ENCODE data around the gene CCNJ.
"Not testable (repeated sequence)": the region's sequence is repeated elsewhere in the genome, so short reads cannot be mapped to it uniquely, and the experiment has no call there.

Gene CCNJ

DNA sequence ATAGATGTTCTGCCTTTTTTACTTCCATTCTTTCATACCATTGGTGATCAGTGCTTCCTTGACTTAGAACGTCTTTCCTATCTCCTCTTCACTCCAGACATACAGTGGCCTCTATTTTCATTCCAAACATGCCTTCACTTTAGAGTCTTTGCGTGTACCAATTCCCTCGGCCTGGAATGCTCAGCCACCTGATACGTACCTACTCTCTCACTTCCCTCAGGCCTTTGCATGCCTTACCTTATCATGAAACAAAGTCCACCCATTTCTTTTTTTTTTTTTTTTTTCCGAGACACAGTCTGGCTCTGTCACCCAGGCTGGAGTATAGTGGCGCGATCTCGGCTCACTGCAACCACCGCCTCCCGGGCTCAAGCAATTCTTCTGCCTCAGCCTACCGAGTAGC, 2.2 kb upstream of the CCNJ start:
- Histone ChIP-seq H3K4me3 (no peak overlapping the region), H3K36me3 (replicated peaks) (no peaks in the 10 kb centered on the region), H3K9me3 (no peaks in the 10 kb centered on the region), H3K27me3 (ENCODE audit: low read depth) (no peaks in the 10 kb centered on the region; the same call in 1 of the 2 replicates), H3K4me1 (peaks cover 11% of the 10 kb centered on the region)
- DNase-seq (ENCODE audit: low spot score in 2 of 2) = no peak
- in situ Hi-C loops (cut with MboI; ENCODE audit: low sequenced_read_pairs) = no loop called here

GRCh38 chr10:96043893-96044715, 721 bp downstream of the CCNJ start:
- peak overlapping the region; percentile 70 for H3K4me3 ChIP-seq
- DNase-seq (ENCODE audit: low spot score in 2 of 2) = peak; percentile 39 to 65
- in situ Hi-C loops (cut with MboI; ENCODE audit: low sequenced_read_pairs) = no loop called here

DNA sequence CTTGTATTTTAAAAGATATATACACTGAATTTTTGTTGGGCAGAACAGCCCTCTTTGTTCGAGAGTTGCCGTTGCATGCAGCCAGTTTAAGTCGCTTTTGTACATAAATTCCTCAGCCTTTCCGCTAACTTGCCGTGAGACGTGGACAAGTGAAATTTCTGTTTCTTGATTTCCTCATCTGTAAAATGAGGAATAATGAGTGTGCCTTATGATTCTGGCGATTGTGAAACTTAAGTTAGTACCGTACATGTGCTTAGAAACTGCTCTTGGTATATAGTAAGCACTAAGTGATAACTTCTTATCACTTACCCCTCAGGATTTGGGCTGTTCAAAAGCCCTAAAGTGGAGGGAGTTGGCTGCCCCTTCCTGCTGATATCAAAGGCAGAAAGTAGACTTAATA, 1.4 kb downstream of the CCNJ start:
- peak in 1 of 2 experiments; percentile 4 for DNase-seq (ENCODE audit: low spot score in 2 of 2)
- Histone ChIP-seq H3K4me3 (peak overlapping the region; percentile 70), H3K4me1 (peaks cover 14% of the 10 kb centered on the region), H3K36me3 (replicated peaks) (peaks cover 14% of the 10 kb centered on the region), H3K27me3 (ENCODE audit: low read depth) (no peaks in the 10 kb centered on the region), H3K9me3 (no peaks in the 10 kb centered on the region)
- in situ Hi-C loops (cut with MboI; ENCODE audit: low sequenced_read_pairs) = no loop called here

More at GRCh38 chr10:96043893-96044715, 721 bp downstream of the CCNJ start:
- H3K9me3 ChIP-seq = no peaks in the 10 kb centered on the region
- H3K27me3 ChIP-seq (ENCODE audit: low read depth) = no peaks in the 10 kb centered on the region
- H3K4me1 ChIP-seq = peaks cover 14% of the 10 kb centered on the region
- H3K36me3 ChIP-seq (replicated peaks) = peaks cover 14% of the 10 kb centered on the region

DNA sequence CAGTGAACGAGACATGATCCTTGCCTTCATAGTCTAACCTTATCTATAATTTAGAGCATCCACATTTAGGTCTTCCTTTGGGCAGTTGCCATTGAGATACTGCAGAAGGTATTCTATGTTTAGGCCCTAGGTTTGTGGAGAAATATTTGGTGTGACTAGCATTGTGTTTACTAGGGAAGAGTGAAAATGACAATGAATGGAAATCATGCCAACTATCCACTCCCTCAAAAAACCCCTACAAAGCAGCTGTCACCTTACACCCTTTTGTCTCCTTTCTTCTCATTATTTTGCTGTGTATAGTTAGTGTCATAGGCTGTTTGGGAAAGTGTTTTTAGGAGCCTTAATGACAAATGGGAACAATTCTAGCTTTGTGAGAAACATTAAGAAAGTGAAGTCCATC, 3.2 kb downstream of the CCNJ start:
- H3K27me3 ChIP-seq (ENCODE audit: low read depth) = no peaks in the 10 kb centered on the region
- in situ Hi-C loops (cut with MboI; ENCODE audit: low sequenced_read_pairs) = no loop called here
- H3K4me3 ChIP-seq = no peak overlapping the region
- peaks cover 25% of the 10 kb centered on the region for H3K36me3 ChIP-seq (replicated peaks)
- no peak for DNase-seq (ENCODE audit: low spot score in 2 of 2)
- peaks cover 14% of the 10 kb centered on the region for H3K4me1 ChIP-seq
- no peaks in the 10 kb centered on the region for H3K9me3 ChIP-seq

GRCh38 chr10:96047004-96047649, 3.7 kb downstream of the CCNJ start:
- Histone ChIP-seq H3K9me3 (no peaks in the 10 kb centered on the region), H3K36me3 (replicated peaks) (peaks cover 27% of the 10 kb centered on the region), H3K27me3 (ENCODE audit: low read depth) (no peaks in the 10 kb centered on the region), H3K4me1 (peaks cover 14% of the 10 kb centered on the region), H3K4me3 (no peak overlapping the region)
- no peak for DNase-seq (ENCODE audit: low spot score in 2 of 2)
- in situ Hi-C loops (cut with MboI; ENCODE audit: low sequenced_read_pairs) = no loop called here

- Histone ChIP-seq H3K4me1 (peaks cover 11% of the 10 kb centered on the region), H3K36me3 (replicated peaks) (peaks cover 29% of the 10 kb centered on the region)
- DNase-seq (ENCODE audit: low spot score in 2 of 2); in situ Hi-C loops (cut with MboI; ENCODE audit: low sequenced_read_pairs); H3K4me3 ChIP-seq; H3K9me3 ChIP-seq; H3K27me3 ChIP-seq (ENCODE audit: low read depth): not testable (repeated sequence)
Measured at GRCh38 chr10:96047925-96048324, 4.5 kb downstream of the CCNJ start.

GRCh38 chr10:96049340-96049739, 6.0 kb downstream of the CCNJ start:
- peaks cover 29% of the 10 kb centered on the region for H3K36me3 ChIP-seq (replicated peaks)
- in situ Hi-C loops (cut with MboI; ENCODE audit: low sequenced_read_pairs) = no loop called here
- H3K4me1 ChIP-seq = peaks cover 9% of the 10 kb centered on the region

GRCh38 chr10:96053985-96054384, 10.6 kb downstream of the CCNJ start:
- Histone ChIP-seq H3K9me3 (no peaks in the 10 kb centered on the region), H3K4me1 (no peaks in the 10 kb centered on the region), H3K4me3 (no peak overlapping the region), H3K27me3 (ENCODE audit: low read depth) (no peaks in the 10 kb centered on the region), H3K36me3 (replicated peaks) (peaks cover 38% of the 10 kb centered on the region)
- in situ Hi-C loops (cut with MboI; ENCODE audit: low sequenced_read_pairs) = no loop called here
- DNase-seq (ENCODE audit: low spot score in 2 of 2) = no peak

More at GRCh38 chr10:96049340-96049739, 6.0 kb downstream of the CCNJ start:
- H3K27me3 ChIP-seq (ENCODE audit: low read depth) = no peaks in the 10 kb centered on the region
- no peaks in the 10 kb centered on the region for H3K9me3 ChIP-seq
- DNase-seq (ENCODE audit: low spot score in 2 of 2) = no peak
- H3K4me3 ChIP-seq = no peak overlapping the region

DNA sequence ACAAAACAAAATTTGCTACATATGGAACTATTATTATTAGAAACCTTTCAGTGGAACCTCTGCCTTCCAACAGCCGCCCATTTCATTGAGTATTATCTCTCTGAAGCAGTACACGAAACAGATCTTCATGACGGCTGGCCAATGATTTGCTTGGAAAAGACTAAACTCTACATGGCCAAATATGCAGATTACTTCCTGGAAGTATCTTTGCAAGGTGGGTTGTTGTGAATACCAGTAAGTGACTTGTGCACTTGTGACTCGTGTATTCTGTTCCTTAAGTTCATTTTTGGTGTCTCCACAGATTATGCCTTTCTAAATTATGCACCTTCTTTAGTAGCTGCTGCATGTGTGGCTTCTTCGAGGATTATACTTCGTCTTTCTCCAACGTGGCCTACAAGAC, 13.4 kb downstream of the CCNJ start:
- Histone ChIP-seq H3K4me1 (no peaks in the 10 kb centered on the region), H3K4me3 (no peak overlapping the region), H3K36me3 (replicated peaks) (peaks cover 37% of the 10 kb centered on the region), H3K9me3 (no peaks in the 10 kb centered on the region), H3K27me3 (ENCODE audit: low read depth) (no peaks in the 10 kb centered on the region)
- no peak for DNase-seq (ENCODE audit: low spot score in 2 of 2)
- in situ Hi-C loops (cut with MboI; ENCODE audit: low sequenced_read_pairs) = no loop called here

- Histone ChIP-seq H3K36me3 (replicated peaks) (peaks cover 33% of the 10 kb centered on the region), H3K4me1 (no peaks in the 10 kb centered on the region), H3K27me3 (ENCODE audit: low read depth) (no peaks in the 10 kb centered on the region), H3K4me3 (no peak overlapping the region), H3K9me3 (no peaks in the 10 kb centered on the region)
- in situ Hi-C loops (cut with MboI; ENCODE audit: low sequenced_read_pairs) = no loop called here
- no peak for DNase-seq (ENCODE audit: low spot score in 2 of 2)
Measured at GRCh38 chr10:96061232-96061631, 17.8 kb downstream of the CCNJ start.

DNA sequence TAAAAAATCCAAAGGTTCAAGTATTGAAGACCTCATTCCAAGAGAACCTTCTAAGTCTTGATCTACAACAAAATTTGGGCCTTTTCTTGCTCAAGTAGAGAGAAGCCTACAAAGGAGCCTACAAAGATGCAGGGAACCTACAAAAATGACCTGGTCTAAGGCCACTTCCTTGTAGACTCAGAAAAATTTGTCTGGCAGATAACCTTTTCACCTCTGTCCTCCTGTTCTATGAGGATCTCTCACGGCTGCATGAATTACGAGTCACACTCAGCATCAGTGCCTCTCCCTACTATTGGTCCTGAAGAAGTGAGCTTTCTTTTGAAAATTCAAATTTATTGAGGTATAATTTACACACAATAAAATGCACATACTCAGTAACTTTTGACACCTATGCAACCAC, 29.3 kb downstream of the CCNJ start:
- in situ Hi-C loops (cut with MboI; ENCODE audit: low sequenced_read_pairs) = no loop called here

DNA sequence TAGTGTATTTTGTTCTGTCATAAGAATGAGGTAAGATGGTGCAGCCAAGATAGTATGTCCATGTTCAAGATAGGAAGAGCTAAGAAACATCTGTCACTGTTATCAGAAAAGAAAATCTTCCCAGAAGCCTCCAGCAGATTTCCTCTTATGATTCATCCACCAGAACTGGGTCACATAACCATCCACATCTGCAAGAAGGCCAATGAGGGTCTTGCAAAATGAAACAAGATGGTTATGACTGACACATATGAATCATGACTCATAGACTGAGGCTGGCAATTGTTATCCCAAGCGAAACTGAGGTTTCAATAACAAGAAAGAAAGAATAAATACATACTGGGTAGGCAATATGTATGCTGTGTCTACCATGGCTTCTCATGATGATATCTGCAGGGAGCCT, 30.3 kb downstream of the CCNJ start:
- H3K9me3 ChIP-seq = no peaks in the 10 kb centered on the region
- in situ Hi-C loops (cut with MboI; ENCODE audit: low sequenced_read_pairs) = no loop called here
- DNase-seq (ENCODE audit: low spot score in 2 of 2) = no peak
- H3K4me1 ChIP-seq = peaks cover 18% of the 10 kb centered on the region
- H3K36me3 ChIP-seq (replicated peaks) = no peaks in the 10 kb centered on the region
- no peak overlapping the region for H3K4me3 ChIP-seq
- no peaks in the 10 kb centered on the region for H3K27me3 ChIP-seq (ENCODE audit: low read depth)

More for the DNA sequence above, 29.3 kb downstream of the CCNJ start:
- no peaks in the 10 kb centered on the region for H3K9me3 ChIP-seq
- no peaks in the 10 kb centered on the region for H3K27me3 ChIP-seq (ENCODE audit: low read depth)
- no peaks in the 10 kb centered on the region for H3K36me3 ChIP-seq (replicated peaks)
- no peak for DNase-seq (ENCODE audit: low spot score in 2 of 2)
- no peak overlapping the region for H3K4me3 ChIP-seq
- peaks cover 14% of the 10 kb centered on the region for H3K4me1 ChIP-seq

GRCh38 chr10:96074776-96075175, 31.4 kb downstream of the CCNJ start:
- in situ Hi-C loops (cut with MboI; ENCODE audit: low sequenced_read_pairs) = no loop called here
- H3K9me3 ChIP-seq = no peaks in the 10 kb centered on the region
- no peaks in the 10 kb centered on the region for H3K27me3 ChIP-seq (ENCODE audit: low read depth)
- H3K4me3 ChIP-seq = no peak overlapping the region
- H3K4me1 ChIP-seq = peaks cover 18% of the 10 kb centered on the region
- no peak for DNase-seq (ENCODE audit: low spot score in 2 of 2)
- H3K36me3 ChIP-seq (replicated peaks) = no peaks in the 10 kb centered on the region

GRCh38 chr10:96075977-96076376, 32.6 kb downstream of the CCNJ start:
- Histone ChIP-seq H3K36me3 (replicated peaks) (no peaks in the 10 kb centered on the region), H3K9me3 (no peaks in the 10 kb centered on the region), H3K4me3 (no peak overlapping the region), H3K4me1 (peaks cover 18% of the 10 kb centered on the region), H3K27me3 (ENCODE audit: low read depth) (no peaks in the 10 kb centered on the region)
- in situ Hi-C loops (cut with MboI; ENCODE audit: low sequenced_read_pairs) = no loop called here
- peak in 1 of 2 experiments; percentile 15 for DNase-seq (ENCODE audit: low spot score in 2 of 2)

Measured in HAP-1 (cell line).